Endothelial cell of umbilical vein (primary cell): ENCODE data around the gene TFCP2. TPM values are rescaled to one million over a fixed set of nuclear protein-coding genes. Genes with fewer than 3 reads are reported as not detected.

Experiments used
- BruUV-seq: library from RNA; stranded (reverse); fragments of 400-500 nt; replicated peaks from 2 replicates; lab custom pipeline; 2021; lab: Mats Ljungman, UMichigan
- CTCF ChIA-PET: fragments of 300-600, 350-600 bp; sonication (Branson Sonifier 250); formaldehyde crosslinking; loops from one replicate; lab custom pipeline; 2021; ENCODE audit warnings: antibody characterized with exemption, inconsistent platforms; lab: Charles Lee
- POLR2A ChIA-PET: fragments of 300-600, 350-600 bp; sonication (Branson Sonifier 250); formaldehyde crosslinking; loops from one replicate; lab custom pipeline; 2021; ENCODE audit warnings: antibody characterized with exemption, inconsistent platforms; lab: Charles Lee
- DNase-seq: peaks from one replicate; pipeline ENCODE4 v3.0.0-alpha.2; 2011; ENCODE audit warnings: low read depth, low spot score
- FAIRE-seq: peaks from 2 replicates; lab custom pipeline; 2011; peaks lifted over from hg19 to GRCh38; lab: Jason Lieb, UNC
- H2AFZ ChIP-seq: 2 replicates; pipeline ENCODE4 v1.6.0; 2012; ENCODE audit warnings: low read depth, low read length, control low read depth, inconsistent platforms
- H3K27ac ChIP-seq: 2 replicates; pipeline ENCODE4 v1.5.1; 2011; ENCODE audit warnings: low read depth, mild to moderate bottlenecking, control low read depth, low read length, moderate library complexity; ENCODE audit not compliant: insufficient read depth
- H3K27me3 ChIP-seq, 2 experiments: 2 replicates each; pipeline versions ENCODE4 v1.6.0 to v1.6.1; 2011; ENCODE audit warnings: low read length in 2 of 2, mixed read lengths in 1 of 2; ENCODE audit not compliant: control insufficient read depth in 2 of 2, insufficient read depth in 2 of 2
- H3K36me3 ChIP-seq, 2 experiments: 2 replicates in 1 of 2; 3 replicates in 1 of 2; pipeline ENCODE4 v1.5.1; 2011; ENCODE audit warnings: low read length in 2 of 2, mild to moderate bottlenecking in 1 of 2, moderate library complexity in 1 of 2; ENCODE audit not compliant: control insufficient read depth in 2 of 2, insufficient read depth in 2 of 2; ENCODE audit errors: extremely low read depth in 1 of 2
- H3K4me1 ChIP-seq: 3 replicates; pipeline ENCODE4 v1.5.1; 2011; ENCODE audit warnings: mild to moderate bottlenecking, low read length; ENCODE audit not compliant: control insufficient read depth, insufficient read depth; ENCODE audit errors: extremely low read depth
- H3K4me2 ChIP-seq: 2 replicates; pipeline ENCODE4 v1.6.1; 2011; ENCODE audit warnings: low read length, control low read depth, mixed read lengths; ENCODE audit not compliant: insufficient read depth
- H3K4me3 ChIP-seq, 3 experiments: fragments of 200-600 bp in 1 of 3; sonication (generic), shearing (Covaris generic) in 1 of 3; replicated peaks in 1 of 3; 2 replicates each; pipeline ENCODE4 v1.5.1; 2011 to 2016; ENCODE audit warnings: control low read depth in 3 of 3, low read length in 3 of 3, mild to moderate bottlenecking in 2 of 3, inconsistent platforms in 1 of 3, low read depth in 1 of 3, moderate library complexity in 1 of 3; ENCODE audit not compliant: insufficient read depth in 1 of 3
- H3K79me2 ChIP-seq: 2 replicates; pipeline ENCODE4 v1.6.0; 2012; ENCODE audit warnings: low read length, inconsistent platforms; ENCODE audit not compliant: control insufficient read depth, insufficient read depth
- H3K9ac ChIP-seq: replicated peaks from 2 replicates; pipeline ENCODE3; 2011; ENCODE audit warnings: low read length, control low read depth; ENCODE audit not compliant: insufficient read depth; ENCODE audit errors: extremely low read depth
- H3K9me1 ChIP-seq: replicated peaks from 3 replicates; pipeline ENCODE4 v1.6.0; 2011; ENCODE audit warnings: mild to moderate bottlenecking, low read length; ENCODE audit not compliant: control insufficient read depth, insufficient read depth; ENCODE audit errors: extremely low read depth
- H3K9me3 ChIP-seq: replicated peaks from 2 replicates; pipeline ENCODE4 v1.5.1; 2012; ENCODE audit warnings: low read length, inconsistent platforms; ENCODE audit not compliant: control insufficient read depth, insufficient read depth
- H4K20me1 ChIP-seq: replicated peaks from 2 replicates; pipeline ENCODE3; 2011; ENCODE audit warnings: mild to moderate bottlenecking, low read length; ENCODE audit not compliant: control insufficient read depth, insufficient read depth; ENCODE audit errors: extremely low read depth
- EZH2 ChIP-seq: IDR thresholded peaks from 2 replicates; pipeline ENCODE4 v1.6.1; 2012; ENCODE audit warnings: borderline replicate concordance, low read depth, mild to moderate bottlenecking, moderate library complexity, low read length, inconsistent platforms; ENCODE audit not compliant: severe bottlenecking
- FOS ChIP-seq: IDR thresholded peaks from 2 replicates; pipeline ENCODE4 v1.6.1; 2011; ENCODE audit warnings: mild to moderate bottlenecking, low read length, moderate library complexity, borderline replicate concordance; ENCODE audit not compliant: insufficient read depth
- GATA2 ChIP-seq: IDR thresholded peaks from 2 replicates; pipeline ENCODE4 v1.7.0; 2011; ENCODE audit warnings: low read depth, mild to moderate bottlenecking, moderate library complexity, mixed read lengths, low read length; ENCODE audit not compliant: insufficient read length, insufficient read depth
- JUN ChIP-seq: IDR thresholded peaks from 2 replicates; pipeline ENCODE4 v1.6.1; 2011; ENCODE audit warnings: borderline replicate concordance, low read depth; ENCODE audit not compliant: insufficient read length, insufficient read depth
- MYC ChIP-seq: IDR thresholded peaks from one replicate; pipeline ENCODE4 v1.6.1; 2011; ENCODE audit warnings: mild to moderate bottlenecking, low read depth, low read length
- POLR2A ChIP-seq: IDR thresholded peaks from 2 replicates; pipeline ENCODE4 v1.6.1; 2012; ENCODE audit warnings: low read depth, mild to moderate bottlenecking, control low read depth, low read length
- POLR2AphosphoS5 ChIP-seq: IDR thresholded peaks from 2 replicates; pipeline ENCODE4 v1.6.1; 2012; ENCODE audit warnings: low read depth, mild to moderate bottlenecking, control low read depth, low read length, moderate library complexity; ENCODE audit not compliant: insufficient read depth
- dilution Hi-C: fragments of 300-500 bp; cut with MboI; formaldehyde crosslinking; loops from one replicate; pipeline ENCODE4 v1.15.0; 2019; ENCODE audit warnings: low sequenced_read_pairs; ENCODE audit not compliant: extremely low pct_ligation_motif_present
- intact Hi-C: fragments of 100-400 bp; cut with micrococcal nuclease; formaldehyde crosslinking; loops from one replicate; pipeline ENCODE4 v1.10.0; 2022
- polyA plus RNA-seq, 4 experiments: library from polyadenylated mRNA; depleted of rRNA in 3 of 4; stranded (reverse) in 3 of 4; unstranded in 1 of 4; fragments of >200 nt; gene quantifications; 2 replicates each; pipeline versions ENCODE4 v1.2.1 to v1.2.3, GENCODE V29; 2011 to 2012; ENCODE audit warnings: missing spikeins in 1 of 4
- total RNA-seq: library from RNA; stranded (reverse); gene quantifications from 2 replicates; pipeline ENCODE4 v1.2.3, GENCODE V29; 2021
- TF ChIP-seq, protein P1 (sequence below): IDR thresholded peaks from 2 replicates; pipeline ENCODE4 v1.6.1; 2011; ENCODE audit not compliant: insufficient read depth, insufficient read length
- TF ChIP-seq, protein P2 (sequence below), 2 donors: IDR thresholded peaks; 1 replicate in 1 of 2; 2 replicates in 1 of 2; pipeline ENCODE4 v1.5.1; 2011; ENCODE audit warnings: low read length in 2 of 2, mild to moderate bottlenecking in 2 of 2, moderate library complexity in 2 of 2, control low read depth in 1 of 2, inconsistent platforms in 1 of 2, low read depth in 1 of 2; ENCODE audit not compliant: insufficient read depth in 1 of 2; ENCODE audit errors: extremely low read depth in 1 of 2

TFCP2 gene
- total and polyA plus RNA-seq, 2 donors (not counting 3 experiments of a cell fraction or from before 2014, with no cell fraction given) = 10.2 to 28.6 TPM

DNA sequence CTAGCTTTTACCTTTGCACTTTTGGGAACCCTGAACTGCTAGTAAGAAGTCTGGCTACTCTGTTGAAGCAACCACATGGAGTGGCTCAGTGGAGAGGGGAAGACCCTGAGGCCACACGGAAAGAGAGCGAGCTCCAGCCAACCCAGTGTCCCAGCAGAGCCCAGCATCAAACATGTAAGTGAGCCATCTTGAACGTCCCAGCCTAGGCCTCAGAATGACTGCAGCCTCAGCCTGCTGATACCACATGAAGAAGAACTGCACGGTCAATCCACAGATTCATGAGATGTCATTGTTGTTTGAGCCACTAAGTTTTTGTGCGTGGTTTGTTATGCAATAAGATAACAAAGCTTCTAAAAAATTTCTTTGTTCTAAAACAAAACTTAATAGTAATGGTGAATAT, 40.2 kb downstream of the TFCP2 start:
- no peak for DNase-seq
- no peaks in the 10 kb centered on the region for H4K20me1 ChIP-seq
- dilution Hi-C loops (no loop called here), intact Hi-C loops (no loop called here)
- CTCF ChIA-PET = no interaction called here
- POLR2A ChIA-PET = no interaction called here
- H3K79me2 ChIP-seq = no peaks in the 10 kb centered on the region
- H3K36me3 ChIP-seq = no peaks in the 10 kb centered on the region
- H3K9ac ChIP-seq = no peak overlapping the region
- no peaks in the 10 kb centered on the region for H3K9me3 ChIP-seq
- FAIRE-seq = no peak
- TF ChIP-seq, protein P1, sequence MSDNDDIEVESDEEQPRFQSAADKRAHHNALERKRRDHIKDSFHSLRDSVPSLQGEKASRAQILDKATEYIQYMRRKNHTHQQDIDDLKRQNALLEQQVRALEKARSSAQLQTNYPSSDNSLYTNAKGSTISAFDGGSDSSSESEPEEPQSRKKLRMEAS = no peak
- TF ChIP-seq JUN = no peak
- no peak for TF ChIP-seq MYC
- no peak for TF ChIP-seq EZH2
- TF ChIP-seq, protein P2, sequence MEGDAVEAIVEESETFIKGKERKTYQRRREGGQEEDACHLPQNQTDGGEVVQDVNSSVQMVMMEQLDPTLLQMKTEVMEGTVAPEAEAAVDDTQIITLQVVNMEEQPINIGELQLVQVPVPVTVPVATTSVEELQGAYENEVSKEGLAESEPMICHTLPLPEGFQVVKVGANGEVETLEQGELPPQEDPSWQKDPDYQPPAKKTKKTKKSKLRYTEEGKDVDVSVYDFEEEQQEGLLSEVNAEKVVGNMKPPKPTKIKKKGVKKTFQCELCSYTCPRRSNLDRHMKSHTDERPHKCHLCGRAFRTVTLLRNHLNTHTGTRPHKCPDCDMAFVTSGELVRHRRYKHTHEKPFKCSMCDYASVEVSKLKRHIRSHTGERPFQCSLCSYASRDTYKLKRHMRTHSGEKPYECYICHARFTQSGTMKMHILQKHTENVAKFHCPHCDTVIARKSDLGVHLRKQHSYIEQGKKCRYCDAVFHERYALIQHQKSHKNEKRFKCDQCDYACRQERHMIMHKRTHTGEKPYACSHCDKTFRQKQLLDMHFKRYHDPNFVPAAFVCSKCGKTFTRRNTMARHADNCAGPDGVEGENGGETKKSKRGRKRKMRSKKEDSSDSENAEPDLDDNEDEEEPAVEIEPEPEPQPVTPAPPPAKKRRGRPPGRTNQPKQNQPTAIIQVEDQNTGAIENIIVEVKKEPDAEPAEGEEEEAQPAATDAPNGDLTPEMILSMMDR (IDR thresholded peaks at IDR 0.05; ENCODE audit: extremely low read depth in 1 of 2, insufficient read depth in 1 of 2, low read depth in 1 of 2, low read length in 2 of 2) = no peak
- no peak for TF ChIP-seq POLR2A
- no peak for TF ChIP-seq GATA2
- no peak for TF ChIP-seq FOS
- no peak for TF ChIP-seq POLR2AphosphoS5
- no peak overlapping the region for H3K4me3 ChIP-seq
- no peak overlapping the region for H3K27ac ChIP-seq
- H2AFZ ChIP-seq = no peak overlapping the region
- H3K27me3 ChIP-seq = no peaks in the 10 kb centered on the region
- H3K4me1 ChIP-seq = no peaks in the 10 kb centered on the region
- BruUV-seq = no TSS peak
- H3K9me1 ChIP-seq = no peaks in the 10 kb centered on the region
- H3K4me2 ChIP-seq = no peak overlapping the region
